ENCODE results near the gene DNAH1.

Gene DNAH1

GRCh38 chr3:52403271-52403841 is 87.2 kb downstream of the DNAH1 start:
- FAIRE-seq (no peak), DNase-seq (ENCODE audit: insufficient read length, low spot score) (no peak)
- TF ChIP-seq SPI1 (IDR thresholded peaks at IDR 0.05; ENCODE audit: low read depth, low read length) (no peak), POLR2A (IDR thresholded peaks at IDR 0.05; ENCODE audit: low read depth, low read length) (peak; percentile 0; the same call in 1 of the 2 replicates), POU2F2 (IDR thresholded peaks at IDR 0.05; ENCODE audit: low read depth, low read length) (no peak)

- TF ChIP-seq SPI1 (IDR thresholded peaks at IDR 0.05; ENCODE audit: low read depth, low read length) (no peak), PAX5 (IDR thresholded peaks at IDR 0.05; ENCODE audit: insufficient read depth, low read length, severe bottlenecking) (no peak), TAF1 (IDR thresholded peaks at IDR 0.05; ENCODE audit: low read depth, low read length) (no peak), POU2F2 (IDR thresholded peaks at IDR 0.05; ENCODE audit: low read depth, low read length) (no peak), POLR2AphosphoS5 (IDR thresholded peaks at IDR 0.05; ENCODE audit: low read depth, low read length) (no peak), POLR2A (IDR thresholded peaks at IDR 0.05; ENCODE audit: low read depth, low read length) (no peak)
- DNase-seq (ENCODE audit: insufficient read length, low spot score): no peak
- no peak for FAIRE-seq
These were observed 87.8 kb downstream of the DNAH1 start for GRCh38 chr3:52403955-52404354.

GRCh38 chr3:52404391-52404790 is 88.3 kb downstream of the DNAH1 start:
- FAIRE-seq (no peak), DNase-seq (ENCODE audit: insufficient read length, low spot score) (no peak)
- no peak for TF ChIP-seq PAX5 (IDR thresholded peaks at IDR 0.05; ENCODE audit: insufficient read depth, low read length, severe bottlenecking)

- FAIRE-seq (no peak), DNase-seq (ENCODE audit: insufficient read length, low spot score) (no peak)
- TF ChIP-seq SPI1 (IDR thresholded peaks at IDR 0.05; ENCODE audit: low read depth, low read length) (no peak), TAF1 (IDR thresholded peaks at IDR 0.05; ENCODE audit: low read depth, low read length) (no peak), POU2F2 (IDR thresholded peaks at IDR 0.05; ENCODE audit: low read depth, low read length) (no peak), PAX5 (IDR thresholded peaks at IDR 0.05; ENCODE audit: insufficient read depth, low read length, severe bottlenecking) (no peak), POLR2A (IDR thresholded peaks at IDR 0.05; ENCODE audit: low read depth, low read length) (no peak), POLR2AphosphoS5 (IDR thresholded peaks at IDR 0.05; ENCODE audit: low read depth, low read length) (no peak)
These were observed 88.9 kb downstream of the DNAH1 start for GRCh38 chr3:52405066-52405465.

GRCh38 chr3:52405601-52406110 is 89.5 kb downstream of the DNAH1 start:
- DNase-seq (ENCODE audit: insufficient read length, low spot score) (no peak), FAIRE-seq (no peak)
- TF ChIP-seq POU2F2 (IDR thresholded peaks at IDR 0.05; ENCODE audit: low read depth, low read length): no peak
- TF ChIP-seq POLR2A (IDR thresholded peaks at IDR 0.05; ENCODE audit: low read depth, low read length): no peak
- no peak for TF ChIP-seq SPI1 (IDR thresholded peaks at IDR 0.05; ENCODE audit: low read depth, low read length)
- TF ChIP-seq TAF1 (IDR thresholded peaks at IDR 0.05; ENCODE audit: low read depth, low read length): no peak
- no peak for TF ChIP-seq POLR2AphosphoS5 (IDR thresholded peaks at IDR 0.05; ENCODE audit: low read depth, low read length)
- no peak for TF ChIP-seq PAX5 (IDR thresholded peaks at IDR 0.05; ENCODE audit: insufficient read depth, low read length, severe bottlenecking)

GRCh38 chr3:52406231-52406661 is 90.1 kb downstream of the DNAH1 start:
- FAIRE-seq (no peak), DNase-seq (ENCODE audit: insufficient read length, low spot score) (no peak)
- TF ChIP-seq TAF1 (IDR thresholded peaks at IDR 0.05; ENCODE audit: low read depth, low read length): no peak
- no peak for TF ChIP-seq PAX5 (IDR thresholded peaks at IDR 0.05; ENCODE audit: insufficient read depth, low read length, severe bottlenecking)
- TF ChIP-seq POLR2AphosphoS5 (IDR thresholded peaks at IDR 0.05; ENCODE audit: low read depth, low read length): no peak
- TF ChIP-seq POLR2A (IDR thresholded peaks at IDR 0.05; ENCODE audit: low read depth, low read length): no peak
- TF ChIP-seq SPI1 (IDR thresholded peaks at IDR 0.05; ENCODE audit: low read depth, low read length): no peak
- no peak for TF ChIP-seq POU2F2 (IDR thresholded peaks at IDR 0.05; ENCODE audit: low read depth, low read length)

- no peak for TF ChIP-seq POU2F2 (IDR thresholded peaks at IDR 0.05; ENCODE audit: low read depth, low read length)
- TF ChIP-seq POLR2AphosphoS5 (IDR thresholded peaks at IDR 0.05; ENCODE audit: low read depth, low read length): no peak
- no peak for TF ChIP-seq PAX5 (IDR thresholded peaks at IDR 0.05; ENCODE audit: insufficient read depth, low read length, severe bottlenecking)
- no peak for TF ChIP-seq POLR2A (IDR thresholded peaks at IDR 0.05; ENCODE audit: low read depth, low read length)
- no peak for TF ChIP-seq SPI1 (IDR thresholded peaks at IDR 0.05; ENCODE audit: low read depth, low read length)
- no peak for TF ChIP-seq TAF1 (IDR thresholded peaks at IDR 0.05; ENCODE audit: low read depth, low read length)
- FAIRE-seq (no peak), DNase-seq (ENCODE audit: insufficient read length, low spot score) (no peak)
These were observed 90.8 kb downstream of the DNAH1 start for GRCh38 chr3:52406791-52407510.

- TF ChIP-seq POU2F2 (IDR thresholded peaks at IDR 0.05; ENCODE audit: low read depth, low read length) (no peak), SPI1 (IDR thresholded peaks at IDR 0.05; ENCODE audit: low read depth, low read length) (no peak), POLR2A (IDR thresholded peaks at IDR 0.05; ENCODE audit: low read depth, low read length) (no peak), TAF1 (IDR thresholded peaks at IDR 0.05; ENCODE audit: low read depth, low read length) (no peak), POLR2AphosphoS5 (IDR thresholded peaks at IDR 0.05; ENCODE audit: low read depth, low read length) (no peak), PAX5 (IDR thresholded peaks at IDR 0.05; ENCODE audit: insufficient read depth, low read length, severe bottlenecking) (no peak)
- FAIRE-seq (no peak), DNase-seq (ENCODE audit: insufficient read length, low spot score) (no peak)
These were observed 91.7 kb downstream of the DNAH1 start for GRCh38 chr3:52407779-52408178.

- FAIRE-seq (no peak), DNase-seq (ENCODE audit: insufficient read length, low spot score) (no peak)
- TF ChIP-seq POU2F2 (IDR thresholded peaks at IDR 0.05; ENCODE audit: low read depth, low read length) (no peak), PAX5 (IDR thresholded peaks at IDR 0.05; ENCODE audit: insufficient read depth, low read length, severe bottlenecking) (no peak), POLR2AphosphoS5 (IDR thresholded peaks at IDR 0.05; ENCODE audit: low read depth, low read length) (no peak), TAF1 (IDR thresholded peaks at IDR 0.05; ENCODE audit: low read depth, low read length) (no peak), SPI1 (IDR thresholded peaks at IDR 0.05; ENCODE audit: low read depth, low read length) (no peak)
These were observed 92.3 kb downstream of the DNAH1 start for GRCh38 chr3:52408466-52408865.

GRCh38 chr3:52415800-52416199 is 99.7 kb downstream of the DNAH1 start:
- no peak for FAIRE-seq
- TF ChIP-seq POLR2AphosphoS5 (IDR thresholded peaks at IDR 0.05; ENCODE audit: low read depth, low read length) (no peak), PAX5 (IDR thresholded peaks at IDR 0.05; ENCODE audit: insufficient read depth, low read length, severe bottlenecking) (no peak), TAF1 (IDR thresholded peaks at IDR 0.05; ENCODE audit: low read depth, low read length) (no peak)
- no peak for DNase-seq (ENCODE audit: insufficient read length, low spot score)
